DMS79 treated with DMSO at 0.1 percent for 48 hours (cell line): ENCODE results near the gene POLR2F.

Experiments
- DNase-seq: peaks from one replicate; lab custom pipeline; 2025; lab: John Stamatoyannopoulos, UW

The POLR2F gene

GRCh38 chr22:37982151-37982785 lies 28.8 kb downstream of the POLR2F start:
- DNase-seq = no peak

- no peak for DNase-seq
These were observed 29.7 kb downstream of the POLR2F start for GRCh38 chr22:37982938-37983859.

GRCh38 chr22:37983860-37984791 lies 30.6 kb downstream of the POLR2F start, which contains the start of gene SOX10:
Gene SOX10, minus strand, starts transcription at chr22:37984555. Its CDS starts 771 bp downstream, at chr22:37983784.
- no peak for DNase-seq

- DNase-seq = no peak
These were observed 31.6 kb downstream of the POLR2F start for GRCh38 chr22:37985050-37985585.

- no peak for DNase-seq
These were observed 32.3 kb downstream of the POLR2F start for GRCh38 chr22:37985751-37986281.

GRCh38 chr22:37986371-37986770 lies 32.9 kb downstream of the POLR2F start:
- DNase-seq = no peak

- no peak for DNase-seq
These were observed 35.9 kb downstream of the POLR2F start for GRCh38 chr22:37989146-37990045.

- DNase-seq = no peak
These were observed 36.8 kb downstream of the POLR2F start for GRCh38 chr22:37990301-37990700.

- no peak for DNase-seq
These were observed 37.4 kb downstream of the POLR2F start for GRCh38 chr22:37990862-37991261.

GRCh38 chr22:37991731-37992442 lies 38.4 kb downstream of the POLR2F start:
- no peak for DNase-seq

GRCh38 chr22:37994049-37994448 lies 40.5 kb downstream of the POLR2F start:
- DNase-seq = no peak

GRCh38 chr22:37994982-37995381 lies 41.5 kb downstream of the POLR2F start:
- no peak for DNase-seq

GRCh38 chr22:37995460-37995859 lies 42.0 kb downstream of the POLR2F start:
- no peak for DNase-seq

GRCh38 chr22:37996079-37996478 lies 42.6 kb downstream of the POLR2F start:
- DNase-seq = no peak

GRCh38 chr22:37996515-37997246 lies 43.2 kb downstream of the POLR2F start:
- DNase-seq = no peak

- DNase-seq = no peak
These were observed 45.0 kb downstream of the POLR2F start for GRCh38 chr22:37998543-37998942.

- DNase-seq = no peak
These were observed 45.7 kb downstream of the POLR2F start for GRCh38 chr22:37999236-37999635.

GRCh38 chr22:37999640-38000272 lies 46.3 kb downstream of the POLR2F start:
- DNase-seq = peak; percentile 37

GRCh38 chr22:38005943-38006342 lies 52.4 kb downstream of the POLR2F start:
- no peak for DNase-seq
